Measurements from ENCODE around the gene TUBB2B.

TUBB2B gene

GRCh38 chr6:3227363-3228045 lies at the start of gene TUBB2B:
TUBB2B (minus strand) TSS chr6:3227653; CDS start chr6:3227543, 110 bp downstream.
- DNase-seq = peak; percentile 95
- peak within 1 kb of the TSS; percentile 73 for H3K27ac ChIP-seq
- H3K9me3 ChIP-seq (ENCODE audit: severe bottlenecking) = no peaks in the 10 kb centered on the region
- H3K36me3 ChIP-seq = peaks cover 19% of the 10 kb centered on the region
- H3K4me3 ChIP-seq (ENCODE audit: low read depth, low read length) = peak within 1 kb of the TSS; percentile 74
- H3K27me3 ChIP-seq (ENCODE audit: insufficient read depth, low read depth, severe bottlenecking) = peaks cover 16% of the 10 kb centered on the region
- TF ChIP-seq, protein P1, sequence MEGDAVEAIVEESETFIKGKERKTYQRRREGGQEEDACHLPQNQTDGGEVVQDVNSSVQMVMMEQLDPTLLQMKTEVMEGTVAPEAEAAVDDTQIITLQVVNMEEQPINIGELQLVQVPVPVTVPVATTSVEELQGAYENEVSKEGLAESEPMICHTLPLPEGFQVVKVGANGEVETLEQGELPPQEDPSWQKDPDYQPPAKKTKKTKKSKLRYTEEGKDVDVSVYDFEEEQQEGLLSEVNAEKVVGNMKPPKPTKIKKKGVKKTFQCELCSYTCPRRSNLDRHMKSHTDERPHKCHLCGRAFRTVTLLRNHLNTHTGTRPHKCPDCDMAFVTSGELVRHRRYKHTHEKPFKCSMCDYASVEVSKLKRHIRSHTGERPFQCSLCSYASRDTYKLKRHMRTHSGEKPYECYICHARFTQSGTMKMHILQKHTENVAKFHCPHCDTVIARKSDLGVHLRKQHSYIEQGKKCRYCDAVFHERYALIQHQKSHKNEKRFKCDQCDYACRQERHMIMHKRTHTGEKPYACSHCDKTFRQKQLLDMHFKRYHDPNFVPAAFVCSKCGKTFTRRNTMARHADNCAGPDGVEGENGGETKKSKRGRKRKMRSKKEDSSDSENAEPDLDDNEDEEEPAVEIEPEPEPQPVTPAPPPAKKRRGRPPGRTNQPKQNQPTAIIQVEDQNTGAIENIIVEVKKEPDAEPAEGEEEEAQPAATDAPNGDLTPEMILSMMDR (IDR thresholded peaks at IDR 0.05; ENCODE audit: low read depth, low read length) = no peak

- peaks cover 27% of the 10 kb centered on the region for H3K36me3 ChIP-seq
- DNase-seq = no peak
- H3K27me3 ChIP-seq (ENCODE audit: insufficient read depth, low read depth, severe bottlenecking) = no peaks in the 10 kb centered on the region
- TF ChIP-seq, protein P1 (IDR thresholded peaks at IDR 0.05; ENCODE audit: low read depth, low read length) = no peak
- no peak overlapping the region for H3K4me3 ChIP-seq (ENCODE audit: low read depth, low read length)
- H3K27ac ChIP-seq = no peak overlapping the region
- H3K9me3 ChIP-seq (ENCODE audit: severe bottlenecking) = no peaks in the 10 kb centered on the region
These were observed 49.8 kb upstream of the TUBB2B start for GRCh38 chr6:3277251-3277650.

- TF ChIP-seq, protein P1 (IDR thresholded peaks at IDR 0.05; ENCODE audit: low read depth, low read length) = no peak
- no peaks in the 10 kb centered on the region for H3K27me3 ChIP-seq (ENCODE audit: insufficient read depth, low read depth, severe bottlenecking)
- no peak overlapping the region for H3K4me3 ChIP-seq (ENCODE audit: low read depth, low read length)
- no peaks in the 10 kb centered on the region for H3K9me3 ChIP-seq (ENCODE audit: severe bottlenecking)
- no peak overlapping the region for H3K27ac ChIP-seq
- peaks cover 32% of the 10 kb centered on the region for H3K36me3 ChIP-seq
- no peak for DNase-seq
These were observed 49.0 kb upstream of the TUBB2B start for GRCh38 chr6:3276174-3277167.

DNA sequence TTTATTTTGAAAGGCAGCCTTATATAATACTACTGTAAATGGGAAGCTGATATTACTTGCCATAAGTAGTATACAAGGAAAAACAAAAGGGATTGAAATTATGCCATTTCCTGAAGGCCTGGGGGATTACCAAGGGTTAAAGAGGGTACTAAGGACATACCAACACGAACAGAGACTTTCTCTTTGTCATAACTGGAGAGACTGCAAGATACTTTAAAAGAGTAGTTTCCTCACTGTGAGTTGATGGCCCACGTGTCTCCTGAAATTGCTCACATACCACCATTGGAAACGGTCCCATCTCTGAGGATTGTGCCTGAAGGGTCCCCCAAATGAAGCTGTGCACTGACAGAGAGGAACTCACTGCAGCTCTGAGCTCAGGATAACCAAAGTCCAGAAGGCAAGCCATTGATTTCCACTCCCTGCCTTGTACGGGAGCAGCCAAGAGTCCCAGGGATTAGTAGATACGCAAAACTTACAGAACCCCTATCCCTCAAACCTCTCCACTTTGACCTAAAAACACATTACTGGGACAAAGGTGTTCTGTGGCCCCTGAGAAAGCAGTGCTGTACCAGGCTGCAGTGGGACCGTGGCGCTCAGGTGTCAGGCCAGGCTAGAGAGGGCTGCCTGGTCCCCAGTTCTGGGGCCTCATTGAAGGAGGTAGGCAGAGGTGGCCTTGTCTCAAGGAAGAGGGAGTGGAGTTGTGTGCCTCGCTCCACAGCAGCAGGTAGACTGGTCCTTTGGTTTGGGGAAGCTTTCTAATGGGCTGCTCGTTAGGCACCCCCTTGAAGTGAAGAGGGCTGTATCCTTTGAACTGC lies 46.5 kb upstream of the TUBB2B start:
- no peak overlapping the region for H3K4me3 ChIP-seq (ENCODE audit: low read depth, low read length)
- H3K27ac ChIP-seq = no peak overlapping the region
- H3K36me3 ChIP-seq = peaks cover 47% of the 10 kb centered on the region
- no peaks in the 10 kb centered on the region for H3K27me3 ChIP-seq (ENCODE audit: insufficient read depth, low read depth, severe bottlenecking)
- H3K9me3 ChIP-seq (ENCODE audit: severe bottlenecking) = no peaks in the 10 kb centered on the region
- no peak for DNase-seq
- TF ChIP-seq, protein P1 (IDR thresholded peaks at IDR 0.05; ENCODE audit: low read depth, low read length) = no peak

DNA sequence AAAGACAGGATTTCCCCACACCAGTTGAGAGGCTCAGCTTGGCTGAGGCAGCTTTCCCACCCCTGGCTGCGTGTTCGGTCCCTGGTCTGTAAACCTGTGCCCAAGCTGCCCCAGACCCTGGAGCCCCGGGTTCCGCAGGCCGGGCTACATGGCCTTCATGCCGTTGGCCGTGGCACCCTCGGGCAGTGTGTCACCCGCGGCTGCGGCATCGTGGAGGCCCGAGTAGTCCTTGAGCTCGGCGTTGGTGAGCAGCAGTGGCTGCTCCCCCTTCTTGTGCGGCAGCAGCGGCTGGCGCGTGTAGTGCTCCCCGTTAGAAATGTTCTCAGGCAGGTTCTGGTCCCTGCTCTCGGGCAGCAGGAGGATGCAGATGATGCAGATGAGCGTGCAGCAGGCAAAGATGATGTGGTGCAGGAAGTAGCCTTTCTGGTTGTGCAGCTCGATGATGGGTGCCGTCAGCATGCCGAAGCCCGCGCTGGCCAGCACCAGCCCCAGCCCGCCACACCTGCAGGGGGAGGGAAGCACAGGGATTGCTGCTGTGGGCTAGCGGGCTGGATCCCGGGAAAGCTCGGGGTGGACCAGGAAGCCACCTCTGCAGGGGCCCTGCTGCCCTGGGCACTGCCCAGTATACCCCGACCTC lies 45.6 kb upstream of the TUBB2B start:
- TF ChIP-seq, protein P1 (IDR thresholded peaks at IDR 0.05; ENCODE audit: low read depth, low read length) = no peak
- DNase-seq = no peak
- Histone ChIP-seq H3K27ac (no peak overlapping the region), H3K27me3 (ENCODE audit: insufficient read depth, low read depth, severe bottlenecking) (no peaks in the 10 kb centered on the region), H3K9me3 (ENCODE audit: severe bottlenecking) (no peaks in the 10 kb centered on the region), H3K36me3 (peaks cover 50% of the 10 kb centered on the region), H3K4me3 (ENCODE audit: low read depth, low read length) (no peak overlapping the region)
